Omental fat pad (tissue), 4 donors: ENCODE measurements around the gene FGFR2. TPM values are rescaled to one million over a fixed set of nuclear protein-coding genes. Genes with fewer than 3 reads are reported as not detected.

Experiments used
- ATAC-seq: fragments of 150-250 bp; one replicate; pipeline ENCODE4 v1.9.1; 2016; ENCODE audit warnings: mild to moderate bottlenecking, moderate library complexity; ENCODE audit not compliant: low FRiP score
- DNase-seq: peaks from one replicate; pipeline ENCODE4 v3.0.0-alpha.2; 2019; ENCODE audit warnings: low spot score
- total RNA-seq, 4 donors: library from RNA; depleted of rRNA; stranded (reverse); fragments of >200 nt; gene quantifications; one replicate each; pipeline ENCODE4 v1.1.0, GENCODE V29; 2016
- TF ChIP-seq, protein P1 (sequence below), 3 donors: fragments of 450-650 bp; IDR thresholded peaks; one replicate each; pipeline ENCODE4 v1.5.1; 2016 to 2017; ENCODE audit warnings: antibody characterized with exemption in 3 of 3, mild to moderate bottlenecking in 3 of 3, moderate library complexity in 2 of 3

FGFR2 gene
- total RNA-seq, 4 donors from 2014 or later, result 2.0 to 8.4 (median 2.4) TPM

DNA sequence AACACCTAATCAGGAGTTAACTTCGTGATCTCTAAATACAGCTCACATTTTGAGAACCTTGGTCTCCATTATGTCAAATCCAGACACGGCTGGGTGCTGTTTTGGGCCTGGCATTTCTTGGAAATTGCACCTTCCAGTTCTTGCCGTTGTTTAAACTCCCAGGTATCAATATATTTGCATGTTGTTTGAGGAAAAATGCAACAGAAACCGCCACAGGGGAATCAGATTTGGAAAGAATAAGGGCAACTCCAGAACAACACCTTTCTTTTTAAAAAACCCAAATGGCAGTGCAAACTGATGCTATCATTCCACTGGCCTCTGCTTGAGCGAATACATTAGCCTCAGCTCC is 162.0 kb downstream of the FGFR2 start:
- ATAC-seq, result no peak
- TF ChIP-seq, protein P1, sequence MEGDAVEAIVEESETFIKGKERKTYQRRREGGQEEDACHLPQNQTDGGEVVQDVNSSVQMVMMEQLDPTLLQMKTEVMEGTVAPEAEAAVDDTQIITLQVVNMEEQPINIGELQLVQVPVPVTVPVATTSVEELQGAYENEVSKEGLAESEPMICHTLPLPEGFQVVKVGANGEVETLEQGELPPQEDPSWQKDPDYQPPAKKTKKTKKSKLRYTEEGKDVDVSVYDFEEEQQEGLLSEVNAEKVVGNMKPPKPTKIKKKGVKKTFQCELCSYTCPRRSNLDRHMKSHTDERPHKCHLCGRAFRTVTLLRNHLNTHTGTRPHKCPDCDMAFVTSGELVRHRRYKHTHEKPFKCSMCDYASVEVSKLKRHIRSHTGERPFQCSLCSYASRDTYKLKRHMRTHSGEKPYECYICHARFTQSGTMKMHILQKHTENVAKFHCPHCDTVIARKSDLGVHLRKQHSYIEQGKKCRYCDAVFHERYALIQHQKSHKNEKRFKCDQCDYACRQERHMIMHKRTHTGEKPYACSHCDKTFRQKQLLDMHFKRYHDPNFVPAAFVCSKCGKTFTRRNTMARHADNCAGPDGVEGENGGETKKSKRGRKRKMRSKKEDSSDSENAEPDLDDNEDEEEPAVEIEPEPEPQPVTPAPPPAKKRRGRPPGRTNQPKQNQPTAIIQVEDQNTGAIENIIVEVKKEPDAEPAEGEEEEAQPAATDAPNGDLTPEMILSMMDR (IDR thresholded peaks at IDR 0.05), result no peak
- DNase-seq, result no peak

DNA sequence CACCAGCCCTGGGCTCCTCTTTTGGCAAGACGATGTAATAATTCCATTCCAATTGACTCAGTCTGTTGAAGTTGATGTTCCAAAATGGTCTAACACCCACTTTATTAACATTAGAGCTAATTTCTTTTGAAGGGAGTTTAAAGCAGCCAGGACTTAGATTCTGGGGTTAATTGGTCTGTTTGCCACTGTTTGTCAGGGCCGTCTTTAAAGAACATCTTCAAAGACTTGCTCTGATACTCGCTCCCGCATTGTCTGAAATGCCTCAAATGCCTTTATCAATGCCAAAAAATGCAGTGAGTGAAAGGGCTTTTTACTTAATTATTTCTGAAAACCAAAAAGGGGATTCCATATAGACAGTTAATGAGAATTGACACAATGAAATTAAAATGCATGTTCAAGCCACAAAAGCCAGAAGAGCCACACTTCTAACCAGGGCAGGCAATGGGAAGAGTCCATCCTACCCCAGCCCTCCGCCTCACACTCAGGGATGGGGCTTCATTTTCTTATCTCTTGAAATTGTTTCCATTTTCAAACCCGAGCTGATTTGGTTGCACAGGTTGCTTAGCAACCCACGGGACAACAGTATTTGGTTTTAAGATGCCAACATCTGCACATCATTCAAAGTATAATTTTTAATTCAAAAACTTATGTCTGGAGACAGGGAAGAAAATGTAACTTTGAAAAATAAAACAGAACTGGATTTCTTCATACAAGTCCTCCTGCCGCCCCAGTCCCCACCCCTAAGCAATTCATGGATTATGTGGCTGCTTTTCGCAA is 163.0 kb downstream of the FGFR2 start:
- DNase-seq (no peak), ATAC-seq (no peak)
- TF ChIP-seq, protein P1 (IDR thresholded peaks at IDR 0.05), result no peak

GRCh38 chr10:121433965-121434364 is 164.3 kb downstream of the FGFR2 start:
- TF ChIP-seq, protein P1 (IDR thresholded peaks at IDR 0.05), result no peak
- ATAC-seq, result no peak

DNA sequence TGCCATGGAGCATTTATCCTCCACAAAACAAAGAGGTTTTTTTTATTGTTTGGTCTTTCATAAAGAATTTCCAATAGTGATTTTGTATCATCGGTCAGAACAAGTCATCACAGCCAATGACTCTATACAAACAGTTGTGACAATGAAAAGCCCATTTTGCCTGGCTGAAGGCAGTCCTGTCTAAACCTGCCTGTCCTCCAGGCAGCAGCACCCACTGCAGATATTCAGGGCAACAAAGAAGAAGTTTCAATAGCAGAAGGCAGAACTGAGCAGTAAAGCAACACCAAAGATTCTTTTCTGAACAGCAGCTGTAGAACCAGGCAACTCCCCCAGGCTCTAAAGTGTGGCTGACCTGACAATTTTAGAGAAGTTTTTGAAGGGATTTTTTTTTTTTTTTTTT is 169.4 kb downstream of the FGFR2 start:
- DNase-seq (no peak), ATAC-seq (no peak)
- TF ChIP-seq, protein P1 (IDR thresholded peaks at IDR 0.05), result no peak

More at GRCh38 chr10:121433965-121434364, 164.3 kb downstream of the FGFR2 start:
- no peak for DNase-seq
